OCI-LY7 (cell line): ENCODE results near the gene ATXN1. TPM values are rescaled to one million over a fixed set of nuclear protein-coding genes. Genes with fewer than 3 reads are reported as not detected.

Source experiments
- BruUV-seq: library from RNA; stranded (reverse); fragments of 400-500 nt; replicated peaks from 2 replicates; lab custom pipeline; 2021; lab: Mats Ljungman, UMichigan
- CTCF ChIA-PET: fragments of 300-600 bp; sonication (Branson Sonifier 250); formaldehyde crosslinking; loops from one replicate; lab custom pipeline; 2022; ENCODE audit warnings: antibody characterized with exemption; ENCODE audit not compliant: unreplicated experiment; lab: Charles Lee
- POLR2A ChIA-PET: fragments of 300-600 bp; sonication (Branson Sonifier 250); formaldehyde crosslinking; loops from one replicate; lab custom pipeline; 2022; ENCODE audit warnings: antibody characterized with exemption; lab: Charles Lee
- DNase-seq: peaks from one replicate; pipeline ENCODE4 v3.0.0-alpha.2; 2015; ENCODE audit warnings: low spot score
- H2AFZ ChIP-seq: fragments of 200-600 bp; sonication (generic), shearing (Covaris generic); 2 replicates; pipeline ENCODE4 v1.6.1; 2014; ENCODE audit warnings: mild to moderate bottlenecking, antibody characterized with exemption, low read length, moderate library complexity
- H3K27ac ChIP-seq: fragments of 200-600 bp; sonication (generic); 2 replicates; pipeline ENCODE4 v1.5.1; 2014; ENCODE audit warnings: mixed run types, low read depth, mild to moderate bottlenecking, moderate library complexity, low read length, inconsistent platforms; ENCODE audit not compliant: poor library complexity, severe bottlenecking
- H3K36me3 ChIP-seq: fragments of 200-600 bp; sonication (generic); 2 replicates; pipeline ENCODE4 v1.6.1; 2014; ENCODE audit warnings: mild to moderate bottlenecking, antibody characterized with exemption, low read length, moderate library complexity, mixed read lengths; ENCODE audit not compliant: insufficient read depth
- H3K4me1 ChIP-seq: fragments of 200-600 bp; sonication (generic); 2 replicates; pipeline ENCODE4 v1.5.1; 2014; ENCODE audit warnings: mild to moderate bottlenecking, low read length; ENCODE audit not compliant: insufficient read depth, poor library complexity, severe bottlenecking
- H3K4me2 ChIP-seq: fragments of 200-600 bp; sonication (generic); 2 replicates; pipeline ENCODE4 v1.6.1; 2014; ENCODE audit warnings: mild to moderate bottlenecking, low read length
- H3K4me3 ChIP-seq: fragments of 200-600 bp; sonication (generic); 2 replicates; pipeline ENCODE4 v1.5.1; 2014; ENCODE audit warnings: mild to moderate bottlenecking, low read depth, low read length; ENCODE audit not compliant: poor library complexity, severe bottlenecking
- H3K79me2 ChIP-seq: fragments of 200-600 bp; sonication (generic); 2 replicates; pipeline ENCODE4 v1.6.1; 2016; ENCODE audit warnings: low read depth, mild to moderate bottlenecking, low read length, moderate library complexity, mixed read lengths; ENCODE audit not compliant: insufficient read depth
- H3K9me2 ChIP-seq: fragments of 200-600 bp; sonication (generic); 2 replicates; pipeline ENCODE4 v1.6.1; 2016; ENCODE audit warnings: mild to moderate bottlenecking, low read length, mixed read lengths; ENCODE audit not compliant: insufficient read depth
- H3K9me3 ChIP-seq: fragments of 200-600 bp; sonication (generic); 2 replicates; pipeline ENCODE4 v1.6.1; 2014; ENCODE audit warnings: mild to moderate bottlenecking, mixed run types, low read length, mixed read lengths
- H4K20me1 ChIP-seq: fragments of 200-600 bp; sonication (generic); 2 replicates; pipeline ENCODE4 v1.6.1; 2014; ENCODE audit warnings: mild to moderate bottlenecking, antibody characterized with exemption, low read length, moderate library complexity, mixed read lengths; ENCODE audit not compliant: insufficient read depth
- EZH2phosphoT487 ChIP-seq: fragments of 200-600 bp; sonication (generic); IDR thresholded peaks from 2 replicates; pipeline ENCODE4 v1.6.1; 2018; ENCODE audit warnings: low read depth, borderline replicate concordance, mild to moderate bottlenecking, mixed run types, antibody characterized with exemption, low read length, moderate library complexity, mixed read lengths
- intact Hi-C: fragments of 100-400 bp; cut with micrococcal nuclease; formaldehyde crosslinking; loops from one replicate; pipeline ENCODE4 v1.10.0; 2022; ENCODE audit not compliant: unreplicated experiment
- total RNA-seq, 2 experiments: library from RNA; depleted of rRNA in 1 of 2; stranded (reverse); fragments of >200 nt in 1 of 2; shearing (Covaris generic) in 1 of 2; gene quantifications; 2 replicates each; pipeline ENCODE4 v1.2.3, GENCODE V29; 2014 to 2022
- TF ChIP-seq, protein P1 (sequence below): fragments of 200-600 bp; sonication (generic); conservative IDR thresholded peaks from 2 replicates; pipeline ENCODE4 v1.5.1; 2014; ENCODE audit warnings: mild to moderate bottlenecking, antibody characterized with exemption, low read length, moderate library complexity, mixed read lengths

ATXN1 gene
- total RNA-seq, 2 experiments from 2014 or later, result not detected

DNA sequence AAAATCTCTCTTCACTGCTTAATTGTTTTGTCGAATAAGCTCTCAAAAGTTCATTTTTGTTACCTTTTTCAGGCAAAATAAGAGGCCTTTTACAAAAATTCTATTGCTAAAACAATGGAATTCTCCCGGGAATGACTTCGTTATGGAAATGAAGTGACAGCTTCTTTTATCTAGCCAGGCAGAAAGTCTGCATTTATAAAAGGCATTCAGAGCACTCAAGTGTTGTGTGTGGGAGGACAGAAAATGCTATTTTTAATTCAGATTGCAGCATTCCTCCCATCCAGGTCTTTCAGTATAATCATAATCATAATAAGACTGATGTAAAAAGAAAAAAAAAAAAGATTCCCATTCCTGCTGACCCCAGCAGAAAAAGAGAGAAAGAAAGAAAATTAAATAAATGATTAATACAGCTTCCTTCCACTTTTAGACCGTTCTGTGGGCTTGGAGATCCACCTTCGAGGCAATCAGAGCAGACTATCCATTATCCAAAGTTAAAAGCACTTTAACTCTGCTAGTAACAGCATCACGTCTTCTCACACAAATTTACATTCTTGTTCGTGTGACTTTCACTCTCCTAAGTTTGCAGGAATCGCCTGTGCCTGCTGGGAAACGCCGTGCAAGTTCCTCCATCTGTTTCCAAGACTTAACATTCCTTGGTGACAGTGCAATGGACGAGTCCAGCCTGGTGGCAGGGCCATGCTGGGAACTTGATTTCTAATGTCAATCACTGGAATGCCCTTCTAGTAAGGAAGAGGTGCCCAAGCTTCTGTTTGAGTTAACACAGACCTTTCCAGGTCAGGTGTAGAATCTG is 264.1 kb downstream of the ATXN1 start:
- H2AFZ ChIP-seq, result no peak overlapping the region
- H3K4me1 ChIP-seq, result no peaks in the 10 kb centered on the region
- H3K27ac ChIP-seq, result no peak overlapping the region
- no peak overlapping the region for H3K4me2 ChIP-seq
- ChIA-PET POLR2A (no interaction called here), CTCF (no interaction called here)
- no peaks in the 10 kb centered on the region for H3K9me3 ChIP-seq
- no peaks in the 10 kb centered on the region for H3K36me3 ChIP-seq
- H4K20me1 ChIP-seq, result no peaks in the 10 kb centered on the region
- intact Hi-C loops, result no loop called here
- H3K4me3 ChIP-seq, result no peak overlapping the region
- no peaks in the 10 kb centered on the region for H3K9me2 ChIP-seq
- no peak for DNase-seq
- no peak for TF ChIP-seq EZH2phosphoT487
- TF ChIP-seq, protein P1, sequence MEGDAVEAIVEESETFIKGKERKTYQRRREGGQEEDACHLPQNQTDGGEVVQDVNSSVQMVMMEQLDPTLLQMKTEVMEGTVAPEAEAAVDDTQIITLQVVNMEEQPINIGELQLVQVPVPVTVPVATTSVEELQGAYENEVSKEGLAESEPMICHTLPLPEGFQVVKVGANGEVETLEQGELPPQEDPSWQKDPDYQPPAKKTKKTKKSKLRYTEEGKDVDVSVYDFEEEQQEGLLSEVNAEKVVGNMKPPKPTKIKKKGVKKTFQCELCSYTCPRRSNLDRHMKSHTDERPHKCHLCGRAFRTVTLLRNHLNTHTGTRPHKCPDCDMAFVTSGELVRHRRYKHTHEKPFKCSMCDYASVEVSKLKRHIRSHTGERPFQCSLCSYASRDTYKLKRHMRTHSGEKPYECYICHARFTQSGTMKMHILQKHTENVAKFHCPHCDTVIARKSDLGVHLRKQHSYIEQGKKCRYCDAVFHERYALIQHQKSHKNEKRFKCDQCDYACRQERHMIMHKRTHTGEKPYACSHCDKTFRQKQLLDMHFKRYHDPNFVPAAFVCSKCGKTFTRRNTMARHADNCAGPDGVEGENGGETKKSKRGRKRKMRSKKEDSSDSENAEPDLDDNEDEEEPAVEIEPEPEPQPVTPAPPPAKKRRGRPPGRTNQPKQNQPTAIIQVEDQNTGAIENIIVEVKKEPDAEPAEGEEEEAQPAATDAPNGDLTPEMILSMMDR, result no peak
- H3K79me2 ChIP-seq, result no peaks in the 10 kb centered on the region
- no TSS peak for BruUV-seq

- CTCF ChIA-PET, result no interaction called here
- no peaks in the 10 kb centered on the region for H3K36me3 ChIP-seq
- no peak overlapping the region for H3K4me3 ChIP-seq
These were observed 265.1 kb downstream of the ATXN1 start for GRCh38 chr6:16496210-16496609.

More at GRCh38 chr6:16496210-16496609, 265.1 kb downstream of the ATXN1 start:
- TF ChIP-seq, protein P1, result no peak
- no peak for TF ChIP-seq EZH2phosphoT487
- no peak for DNase-seq
- Histone ChIP-seq H3K79me2 (no peaks in the 10 kb centered on the region), H4K20me1 (no peaks in the 10 kb centered on the region), H3K9me2 (no peaks in the 10 kb centered on the region), H3K27ac (no peak overlapping the region), H2AFZ (no peak overlapping the region), H3K4me2 (no peak overlapping the region), H3K9me3 (no peaks in the 10 kb centered on the region), H3K4me1 (no peaks in the 10 kb centered on the region)
- POLR2A ChIA-PET, result interaction anchor here (0.6 to 1.4 kb wide), 3 partner anchors 12 to 142 kb away, joined by 3 to 5 read pairs (median 4); no protein-coding TSS in a partner anchor
- no TSS peak for BruUV-seq
- intact Hi-C loops, result no loop called here
